GM10266 (cell line): ENCODE measurements around the gene PRKCE.

Experiments
- DNase-seq: peaks from one replicate; pipeline ENCODE4 v3.0.0; 2012; ENCODE audit errors: extremely low spot score
- CTCF ChIP-seq: IDR thresholded peaks from 2 replicates; pipeline ENCODE4 v1.5.1; 2012; ENCODE audit warnings: mild to moderate bottlenecking, low read depth; ENCODE audit not compliant: control insufficient read depth, insufficient read depth; ENCODE audit errors: missing control alignments

Gene PRKCE

GRCh38 chr2:46157072-46157965, 505.8 kb downstream of the PRKCE start:
- DNase-seq: no peak
- TF ChIP-seq CTCF: no peak

- TF ChIP-seq CTCF: no peak
- DNase-seq: no peak
Measured at GRCh38 chr2:46157966-46158310, 506.5 kb downstream of the PRKCE start.

DNA sequence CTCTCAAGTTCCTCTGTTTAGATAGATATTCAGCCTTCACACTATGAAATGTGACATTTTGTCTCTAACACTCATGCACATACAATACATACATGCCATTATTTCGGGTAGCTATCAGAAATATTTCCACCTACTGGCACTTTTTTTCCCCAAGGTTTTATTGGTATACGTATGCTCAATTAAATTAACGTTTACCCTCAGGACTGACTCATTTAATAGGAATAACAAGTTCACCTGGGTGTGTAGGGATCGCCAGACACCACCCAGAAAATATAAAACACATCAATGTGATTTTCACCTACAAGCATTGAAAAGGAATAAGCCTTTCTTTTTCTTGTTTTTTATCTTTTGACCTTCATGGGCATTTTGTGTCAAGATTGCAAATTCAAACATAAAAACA, 507.2 kb downstream of the PRKCE start:
- no peak for DNase-seq
- no peak for TF ChIP-seq CTCF

DNA sequence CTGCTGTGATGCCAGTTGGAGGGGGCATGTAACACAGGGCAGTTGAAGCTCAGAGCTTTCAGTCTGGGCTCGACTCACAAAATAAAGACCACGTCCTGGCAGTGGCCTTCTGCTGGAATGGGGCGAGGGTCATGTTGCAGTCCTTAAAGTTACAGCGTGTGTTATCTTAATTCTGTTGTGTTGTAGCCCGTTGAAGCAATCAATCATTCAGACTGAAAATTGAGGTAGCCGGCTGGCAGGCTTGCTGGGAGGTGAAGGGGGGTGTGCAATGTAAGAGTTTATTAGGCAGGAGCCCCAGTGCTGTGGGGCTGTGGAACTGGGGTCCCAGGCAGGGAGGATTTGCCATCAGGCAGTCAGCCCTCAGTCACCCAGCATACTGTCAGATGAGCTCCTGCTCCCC, 508.9 kb downstream of the PRKCE start:
- no peak for DNase-seq
- no peak for TF ChIP-seq CTCF

DNA sequence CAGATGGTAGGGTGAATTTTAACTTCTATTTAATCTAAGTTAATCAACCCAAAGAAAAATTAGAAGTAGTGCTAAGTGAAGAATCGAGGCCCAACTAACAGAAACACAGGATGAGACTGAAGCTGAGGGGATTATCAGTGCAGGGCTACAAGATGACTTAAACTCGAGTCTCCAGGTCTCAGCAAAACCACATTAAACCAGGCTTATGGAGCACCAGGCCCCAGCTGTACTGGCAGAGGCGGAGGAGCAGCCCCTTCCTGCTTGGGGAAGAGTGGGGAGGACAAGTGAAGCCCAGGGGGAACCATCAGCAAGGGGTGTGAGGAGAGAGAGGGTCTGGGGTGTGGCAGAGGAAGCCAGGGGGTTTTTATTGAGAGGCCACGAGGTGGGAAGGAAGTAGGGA, 509.8 kb downstream of the PRKCE start:
- no peak for TF ChIP-seq CTCF

GRCh38 chr2:46161911-46162310, 510.4 kb downstream of the PRKCE start:
- no peak for DNase-seq
- TF ChIP-seq CTCF: no peak

More for the DNA sequence above, 509.8 kb downstream of the PRKCE start:
- DNase-seq: no peak

DNA sequence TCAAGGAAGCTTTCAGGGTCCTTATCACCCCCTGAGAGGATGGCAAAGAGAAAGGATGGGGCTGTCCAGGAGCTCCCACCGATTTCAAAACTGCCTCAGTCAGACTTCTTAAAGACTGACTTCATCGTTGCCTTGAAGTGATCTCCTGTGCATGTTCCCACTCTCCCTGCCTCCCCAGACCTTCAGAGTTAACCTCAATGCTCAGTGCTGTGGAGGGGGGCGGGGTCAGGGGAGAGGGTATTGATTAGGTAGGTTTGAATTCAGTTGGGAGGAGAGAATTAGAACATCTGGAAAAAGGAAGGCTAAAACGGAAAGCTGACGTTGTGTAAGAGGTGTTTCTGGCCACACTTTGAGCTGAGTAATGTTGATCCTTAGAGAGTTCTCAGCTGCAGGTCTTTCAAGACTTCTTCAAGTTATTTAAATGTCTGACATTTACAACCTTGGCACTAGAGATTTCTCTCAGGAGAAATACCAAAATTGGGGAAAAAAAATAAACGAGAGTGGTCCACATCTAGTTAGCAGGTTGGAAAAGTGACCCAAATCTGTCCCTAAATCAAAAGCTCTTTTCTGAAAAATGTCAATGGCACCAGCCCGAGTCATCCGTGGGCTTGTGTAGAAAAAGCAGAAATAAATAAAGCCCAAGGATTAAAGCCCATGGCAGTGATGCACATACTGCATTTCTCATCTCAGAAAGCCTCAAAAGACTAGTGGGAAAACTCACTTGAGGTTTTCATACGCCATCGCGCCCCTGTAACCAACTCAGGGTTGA, 511.0 kb downstream of the PRKCE start:
- DNase-seq: no peak
- TF ChIP-seq CTCF: no peak
